T-helper 17 cell (primary cell): Measurements from ENCODE around the gene AP2A2. TPM values are rescaled to one million over a fixed set of nuclear protein-coding genes. Genes with fewer than 3 reads are reported as not detected.

Source experiments
- ATAC-seq: fragments of 150-1000 bp; cut with Tn5 transposase; 2 replicates; pipeline ENCODE4 v1.10.0; 2021; ENCODE audit warnings: mild to moderate bottlenecking, moderate library complexity
- DNase-seq, 3 donors: peaks; one replicate each; pipeline versions ENCODE4 v3.0.0 to v3.0.0-alpha.2; 2020 to 2021
- H3K9me3 ChIP-seq: one replicate; pipeline ENCODE4 v1.7.0; 2013; ENCODE audit warnings: low read length, mild to moderate bottlenecking; ENCODE audit not compliant: control insufficient read depth, poor library complexity, severe bottlenecking
- H3K27ac Mint-ChIP-seq: one replicate; pipeline ENCODE4 v1.8.0; 2022; ENCODE audit warnings: mild to moderate bottlenecking, moderate library complexity, mixed read lengths
- H3K27me3 Mint-ChIP-seq: one replicate; pipeline ENCODE4 v1.8.0; 2022; ENCODE audit warnings: mixed read lengths
- H3K36me3 Mint-ChIP-seq: one replicate; pipeline ENCODE4 v1.8.0; 2022; ENCODE audit warnings: low read depth, mixed read lengths
- H3K4me1 Mint-ChIP-seq: one replicate; pipeline ENCODE4 v1.8.0; 2022; ENCODE audit warnings: mild to moderate bottlenecking, mixed read lengths
- H3K4me3 Mint-ChIP-seq: one replicate; pipeline ENCODE4 v1.8.0; 2022; ENCODE audit warnings: mild to moderate bottlenecking, moderate library complexity, mixed read lengths
- total RNA-seq, 4 donors: library from RNA in 2 of 4; stranded (reverse) in 2 of 4; gene quantifications; one replicate each; pipeline ENCODE4 v1.2.3 and lab custom pipeline; 2022 to 2026

AP2A2 gene
- total RNA-seq, 2 donors from 2014 or later: 71.1 to 74.0 TPM

DNA sequence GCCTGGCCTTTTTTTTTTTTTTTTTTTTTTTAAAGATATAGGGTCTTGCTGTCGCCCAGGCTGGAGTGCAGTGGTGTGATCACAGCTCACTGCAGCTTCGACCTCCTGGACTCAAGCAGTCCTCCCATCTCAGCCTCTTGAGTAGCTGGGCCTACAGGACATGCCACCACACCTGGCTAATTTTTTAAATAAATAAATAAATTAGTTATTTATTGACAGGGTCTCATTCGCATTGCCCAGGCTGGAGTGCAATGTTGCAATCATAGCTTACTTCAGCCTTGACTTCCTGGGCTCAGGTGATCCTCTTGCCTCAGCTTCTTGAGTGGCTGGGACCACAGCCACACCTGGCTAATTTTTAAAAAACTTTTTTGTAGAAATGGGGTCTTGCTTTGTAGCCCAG is 10.5 kb downstream of the AP2A2 start:
- Mint-ChIP-seq H3K36me3 (no peaks in the 10 kb centered on the region), H3K4me3 (no peak overlapping the region), H3K4me1 (peaks cover 40% of the 10 kb centered on the region), H3K27ac (no peak overlapping the region), H3K27me3 (no peaks in the 10 kb centered on the region)
- DNase-seq (no peak), ATAC-seq (no peak)
- H3K9me3 ChIP-seq: no peaks in the 10 kb centered on the region

DNA sequence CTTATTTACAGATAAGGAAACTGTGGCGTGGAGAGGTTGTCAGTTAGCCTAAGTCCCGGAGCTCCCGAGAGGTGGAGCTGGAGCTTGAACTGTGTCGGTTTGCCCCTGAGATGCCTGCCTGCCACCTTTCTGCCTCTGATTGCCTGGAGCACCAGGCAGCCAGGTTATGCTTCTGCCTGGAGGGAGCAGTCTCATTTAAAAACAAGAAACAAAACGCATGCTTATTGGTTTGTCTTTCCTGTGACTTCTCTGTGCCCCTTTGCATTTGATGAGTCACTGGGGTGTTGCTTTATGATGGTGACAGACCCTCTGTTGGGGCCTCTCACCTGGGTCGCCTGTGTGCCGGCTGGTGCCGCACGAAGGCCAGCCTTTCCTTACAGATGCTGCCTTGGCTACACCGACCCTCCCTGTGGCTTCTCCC is 12.2 kb downstream of the AP2A2 start:
- Mint-ChIP-seq H3K27me3 (no peaks in the 10 kb centered on the region), H3K36me3 (no peaks in the 10 kb centered on the region), H3K4me1 (peaks cover 41% of the 10 kb centered on the region), H3K27ac (no peak overlapping the region), H3K4me3 (no peak overlapping the region)
- no peak for ATAC-seq
- no peaks in the 10 kb centered on the region for H3K9me3 ChIP-seq
- no peak for DNase-seq

DNA sequence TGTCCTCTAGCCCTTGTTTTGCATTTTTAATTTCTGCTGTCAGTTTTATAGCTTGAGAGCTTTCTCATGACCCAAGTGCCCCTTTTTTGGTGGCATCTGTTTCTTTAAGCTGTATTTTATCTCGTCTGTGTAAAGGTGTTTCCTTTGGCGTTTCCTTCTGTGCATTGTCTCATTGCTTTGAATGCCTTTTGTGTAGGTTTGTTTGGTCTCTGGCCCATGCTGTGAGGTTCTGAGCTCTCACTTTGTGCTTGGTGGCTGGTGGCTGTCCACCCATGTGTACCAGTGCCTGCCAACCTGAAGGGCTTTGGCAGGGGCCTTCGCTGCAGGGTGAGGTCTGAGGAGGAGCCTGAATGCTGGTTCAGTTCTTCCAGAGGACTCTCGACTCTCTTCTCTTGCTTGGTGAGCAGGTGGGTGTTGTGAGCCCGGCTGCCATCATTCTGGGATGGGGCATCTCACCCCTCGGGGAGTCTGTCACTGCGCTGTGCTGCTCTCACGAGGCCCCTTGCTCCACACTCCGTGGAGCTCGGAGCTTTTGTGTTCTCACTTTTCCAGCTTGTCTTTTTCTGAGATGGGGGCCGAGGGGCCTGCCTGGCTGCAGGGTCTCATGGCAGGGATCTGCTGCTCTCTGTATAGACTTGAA is 14.9 kb downstream of the AP2A2 start:
- H3K36me3 Mint-ChIP-seq: peaks cover 13% of the 10 kb centered on the region
- peak overlapping the region; percentile 87 for H3K27ac Mint-ChIP-seq
- H3K27me3 Mint-ChIP-seq: no peaks in the 10 kb centered on the region
- H3K9me3 ChIP-seq: no peaks in the 10 kb centered on the region
- no peak for DNase-seq
- peaks cover 52% of the 10 kb centered on the region for H3K4me1 Mint-ChIP-seq
- ATAC-seq: no peak
- H3K4me3 Mint-ChIP-seq: no peak overlapping the region

DNA sequence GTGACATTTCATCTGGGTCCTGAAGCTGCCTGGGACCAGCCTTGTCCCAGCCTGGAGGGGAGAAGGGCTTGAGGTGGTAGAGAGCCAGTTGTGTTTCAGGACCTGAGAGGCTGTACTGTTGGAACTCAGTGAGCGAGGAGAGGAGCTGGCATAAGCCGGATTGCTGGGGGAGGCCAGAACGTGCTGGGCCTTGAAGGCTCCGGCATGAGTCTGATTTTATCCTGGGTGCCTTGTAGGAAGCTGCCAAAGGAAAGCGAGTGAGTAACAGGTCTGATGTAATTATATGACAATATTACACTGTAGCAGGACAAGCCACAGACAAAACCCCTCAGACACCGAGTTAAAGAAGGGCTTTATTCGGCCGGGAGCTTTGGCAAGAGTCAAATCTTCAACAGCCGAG is 17.2 kb downstream of the AP2A2 start:
- Mint-ChIP-seq H3K27me3 (no peaks in the 10 kb centered on the region), H3K4me3 (no peak overlapping the region), H3K4me1 (peaks cover 46% of the 10 kb centered on the region), H3K36me3 (peaks cover 15% of the 10 kb centered on the region), H3K27ac (no peak overlapping the region)
- ATAC-seq: no peak
- no peak for DNase-seq
- H3K9me3 ChIP-seq: no peaks in the 10 kb centered on the region

DNA sequence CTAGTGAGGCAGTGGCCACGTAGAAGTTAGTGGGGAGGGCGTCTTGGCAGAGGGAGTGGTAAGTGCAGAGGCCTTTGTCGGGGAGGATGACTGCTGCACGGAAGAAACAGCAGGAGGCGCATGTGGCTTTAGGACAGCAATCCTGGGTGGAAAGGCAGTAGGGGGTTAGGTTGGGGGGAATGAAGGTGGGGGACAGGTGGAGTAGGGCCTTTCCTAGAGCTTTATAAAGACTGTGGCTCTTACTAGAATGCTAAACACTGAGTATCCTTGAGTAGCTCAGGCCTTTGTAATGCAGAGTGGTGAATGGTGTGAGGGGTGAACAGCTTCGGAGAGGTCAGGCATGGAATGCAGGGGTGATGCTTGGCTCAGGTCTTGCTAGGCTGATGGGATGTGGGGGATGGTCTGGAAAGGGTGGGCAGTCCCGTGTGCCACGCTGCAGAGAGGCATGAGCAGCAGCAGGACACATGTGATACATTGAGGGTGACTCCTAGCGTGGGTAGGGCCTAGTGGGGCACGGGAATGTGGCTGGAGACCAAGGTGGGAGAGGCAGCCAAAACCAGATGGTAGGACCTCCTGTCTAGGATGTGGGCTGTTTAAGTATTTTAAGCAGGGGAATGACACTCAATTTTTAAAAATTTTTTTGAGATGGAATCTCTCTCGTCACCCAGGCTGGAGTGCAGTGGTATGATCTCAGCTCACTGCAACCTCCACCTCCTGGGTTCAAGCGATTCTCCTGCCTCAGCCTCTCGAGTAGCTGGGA is 19.2 kb downstream of the AP2A2 start:
- no peak for ATAC-seq
- Mint-ChIP-seq H3K27ac (no peak overlapping the region), H3K4me3 (no peak overlapping the region), H3K27me3 (no peaks in the 10 kb centered on the region), H3K4me1 (peaks cover 36% of the 10 kb centered on the region), H3K36me3 (peaks cover 18% of the 10 kb centered on the region)
- DNase-seq: no peak
- no peaks in the 10 kb centered on the region for H3K9me3 ChIP-seq

DNA sequence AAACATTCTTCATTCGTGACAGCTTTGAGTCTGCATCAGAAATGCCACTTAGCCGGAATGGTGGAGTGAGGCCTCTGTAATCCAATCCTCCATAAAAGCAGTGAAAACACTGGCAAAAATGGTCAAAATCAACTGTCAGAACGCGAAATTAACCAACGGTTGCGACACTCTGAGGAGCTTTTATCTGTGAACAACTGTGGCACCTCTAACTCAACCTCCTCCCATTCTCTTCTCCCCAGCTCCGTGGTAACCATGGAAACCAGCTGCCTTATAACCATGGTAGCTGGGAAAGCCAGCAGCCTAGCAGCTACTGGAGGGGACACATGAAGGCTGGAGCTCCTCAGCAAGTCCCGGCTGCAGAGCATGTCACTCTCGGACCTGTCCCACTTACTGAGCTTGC is 20.3 kb downstream of the AP2A2 start:
- DNase-seq (no peak), ATAC-seq (no peak)
- no peaks in the 10 kb centered on the region for H3K9me3 ChIP-seq
- Mint-ChIP-seq H3K4me1 (peaks cover 28% of the 10 kb centered on the region), H3K4me3 (no peak overlapping the region), H3K27ac (no peak overlapping the region), H3K27me3 (no peaks in the 10 kb centered on the region), H3K36me3 (peaks cover 18% of the 10 kb centered on the region)

DNA sequence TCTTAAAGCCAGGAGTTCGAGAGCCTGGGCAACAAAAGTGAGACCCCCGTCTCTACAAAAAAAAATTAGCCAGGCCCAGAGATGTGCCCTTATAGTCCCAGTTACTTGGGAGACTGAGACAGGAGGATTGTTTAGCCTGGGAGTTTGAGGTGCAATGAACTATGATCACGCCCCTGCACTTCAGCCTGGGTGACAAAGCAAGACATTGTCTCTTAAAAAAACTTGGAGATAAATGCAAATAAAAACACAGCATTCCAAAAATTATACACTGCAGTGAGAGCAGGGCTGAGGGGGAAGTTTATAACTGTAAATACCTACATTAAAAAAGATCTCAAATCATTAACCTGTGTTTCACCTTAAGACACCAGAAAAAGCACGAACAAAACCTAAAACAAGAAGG is 22.1 kb downstream of the AP2A2 start:
- H3K36me3 Mint-ChIP-seq: peaks cover 18% of the 10 kb centered on the region
- no peak overlapping the region for H3K27ac Mint-ChIP-seq
- no peak overlapping the region for H3K4me3 Mint-ChIP-seq
- no peaks in the 10 kb centered on the region for H3K9me3 ChIP-seq
- no peak for ATAC-seq
- no peaks in the 10 kb centered on the region for H3K27me3 Mint-ChIP-seq
- no peak for DNase-seq
- peaks cover 24% of the 10 kb centered on the region for H3K4me1 Mint-ChIP-seq

DNA sequence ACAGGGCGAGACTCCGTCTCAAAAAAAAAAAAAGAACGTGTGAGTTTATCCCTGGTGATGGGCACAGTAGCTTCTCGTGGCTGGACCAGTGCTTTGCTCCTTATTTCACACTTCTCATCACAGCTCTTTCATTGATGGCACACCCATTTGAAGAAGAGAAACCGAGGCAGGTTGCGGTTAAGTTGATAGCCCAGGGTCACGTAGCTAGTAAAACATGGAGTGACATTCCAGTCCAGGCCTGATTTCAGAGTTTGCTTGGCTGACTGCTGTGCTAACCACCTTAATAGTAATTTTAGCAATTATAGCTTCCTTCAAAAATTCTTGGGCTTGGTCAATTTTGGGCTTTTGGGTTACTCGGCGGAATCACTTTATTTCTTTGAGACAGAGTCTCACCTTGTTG is 25.8 kb downstream of the AP2A2 start:
- Mint-ChIP-seq H3K27ac (no peak overlapping the region), H3K4me1 (peaks cover 26% of the 10 kb centered on the region), H3K27me3 (no peaks in the 10 kb centered on the region), H3K36me3 (peaks cover 7% of the 10 kb centered on the region), H3K4me3 (no peak overlapping the region)
- H3K9me3 ChIP-seq: no peaks in the 10 kb centered on the region
- ATAC-seq (no peak), DNase-seq (no peak)

DNA sequence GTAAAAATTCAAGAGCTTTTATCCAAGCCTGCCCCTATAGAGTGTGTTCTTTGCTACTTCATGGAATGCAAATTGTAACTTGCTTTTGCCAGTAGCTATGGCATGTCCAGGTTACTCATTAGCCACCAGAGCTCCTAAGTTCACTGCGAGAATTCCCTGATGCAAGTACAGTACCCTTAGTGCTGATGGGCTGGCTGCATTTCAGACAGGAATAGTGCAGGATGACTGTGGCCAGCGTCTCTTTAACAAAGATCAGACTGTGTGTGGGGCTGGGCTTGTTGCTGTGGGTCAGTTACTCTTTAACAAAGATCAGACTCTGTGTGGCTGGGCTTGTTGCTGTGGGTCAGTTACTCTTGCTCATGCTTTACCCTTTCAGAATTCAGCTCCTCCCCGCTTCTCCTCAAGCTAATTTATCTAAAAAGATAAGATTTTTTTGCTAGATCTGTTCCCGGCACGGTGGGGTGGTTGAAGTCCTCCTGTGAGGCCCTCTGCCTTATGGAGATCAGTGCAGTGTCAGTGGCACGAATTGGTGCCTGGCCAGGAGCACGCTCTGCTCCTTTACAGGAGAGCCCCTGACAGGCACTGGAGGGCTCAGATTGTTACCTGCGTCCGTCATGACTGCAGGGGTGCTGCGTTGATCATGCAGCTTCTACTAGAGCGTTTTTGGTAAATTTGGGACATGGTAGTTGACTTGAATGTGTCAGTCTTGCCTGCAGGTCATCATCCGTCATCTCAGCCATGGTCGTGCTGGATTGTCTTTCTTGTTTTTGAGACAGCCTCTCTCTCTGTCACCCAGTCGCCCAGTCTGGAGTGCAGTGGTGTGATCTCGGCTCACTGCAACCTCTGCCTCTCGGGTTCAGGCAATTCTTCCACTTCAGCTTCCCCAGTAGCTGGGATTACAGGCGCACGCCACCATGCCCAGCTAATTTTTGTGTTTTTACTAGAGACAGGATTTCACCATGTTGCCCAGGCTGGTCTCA is 27.0 kb downstream of the AP2A2 start:
- Mint-ChIP-seq H3K36me3 (peaks cover 7% of the 10 kb centered on the region), H3K27ac (no peak overlapping the region), H3K4me1 (peaks cover 26% of the 10 kb centered on the region), H3K4me3 (no peak overlapping the region), H3K27me3 (no peaks in the 10 kb centered on the region)
- no peak for ATAC-seq
- no peak for DNase-seq
- H3K9me3 ChIP-seq: no peaks in the 10 kb centered on the region

DNA sequence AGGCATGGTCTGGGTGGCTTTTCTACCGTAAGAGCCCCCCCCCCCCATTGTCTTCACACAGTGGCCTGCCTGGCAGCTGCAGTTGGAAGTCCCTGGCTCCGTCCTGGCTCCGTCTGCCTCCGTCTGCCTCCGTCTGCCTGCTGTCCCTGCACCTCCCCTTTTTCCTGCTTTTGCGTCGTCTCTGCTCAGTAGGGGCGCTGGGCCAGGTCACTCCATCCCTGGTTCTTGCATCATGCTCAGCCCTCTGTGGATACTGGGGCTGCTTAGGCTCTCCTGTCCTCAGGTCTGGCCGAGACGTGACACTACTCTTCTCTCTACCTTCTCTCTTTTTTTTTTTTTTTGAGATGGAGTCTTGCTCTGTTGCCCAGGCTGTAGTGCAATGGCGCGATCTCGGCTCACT is 27.8 kb downstream of the AP2A2 start:
- peak overlapping the region; percentile 82 for H3K27ac Mint-ChIP-seq
- DNase-seq (no peak), ATAC-seq (no peak)
- H3K27me3 Mint-ChIP-seq: no peaks in the 10 kb centered on the region
- no peaks in the 10 kb centered on the region for H3K9me3 ChIP-seq
- no peak overlapping the region for H3K4me3 Mint-ChIP-seq
- H3K36me3 Mint-ChIP-seq: peaks cover 4% of the 10 kb centered on the region
- H3K4me1 Mint-ChIP-seq: peaks cover 26% of the 10 kb centered on the region

DNA sequence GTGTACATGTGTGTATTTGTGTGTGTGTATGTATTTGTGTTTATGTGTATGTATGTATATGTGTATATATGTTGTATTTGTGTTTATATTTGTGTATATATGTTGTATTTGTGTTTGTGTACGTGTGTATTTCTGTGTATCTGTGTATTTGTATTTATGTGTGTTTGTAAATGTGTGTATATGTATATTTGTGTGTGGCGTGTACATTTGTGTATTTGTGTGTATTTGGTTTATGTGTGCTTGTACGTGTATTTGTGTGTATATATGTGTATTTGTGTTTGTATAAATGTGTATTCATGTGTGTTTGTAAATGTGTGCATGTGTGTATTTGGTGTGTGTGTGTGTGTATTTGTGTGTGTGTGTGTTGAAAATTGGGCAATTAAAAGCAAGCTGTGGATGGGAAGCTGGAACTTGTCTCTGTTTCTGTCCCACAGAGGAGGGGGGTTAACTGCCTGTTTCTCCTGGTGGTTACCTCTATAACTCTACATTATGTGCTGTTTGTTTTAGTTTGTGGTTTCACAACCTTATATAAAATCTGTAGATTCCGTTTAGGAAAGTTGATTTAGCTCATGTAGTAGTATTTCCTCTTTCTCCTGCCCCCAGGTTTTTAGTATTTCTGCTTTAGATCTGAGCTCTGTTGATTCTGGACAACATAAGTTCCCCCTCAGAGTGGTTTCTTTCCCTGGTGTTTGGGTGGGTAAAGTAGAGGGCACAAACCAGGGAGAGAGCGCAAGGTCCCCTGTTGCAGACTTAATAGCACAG is 28.9 kb downstream of the AP2A2 start:
- DNase-seq (no peak), ATAC-seq (no peak)
- no peaks in the 10 kb centered on the region for H3K27me3 Mint-ChIP-seq
- no peak overlapping the region for H3K4me3 Mint-ChIP-seq
- peak overlapping the region; percentile 82 for H3K27ac Mint-ChIP-seq
- H3K4me1 Mint-ChIP-seq: peaks cover 28% of the 10 kb centered on the region
- peaks cover 4% of the 10 kb centered on the region for H3K36me3 Mint-ChIP-seq
- no peaks in the 10 kb centered on the region for H3K9me3 ChIP-seq

DNA sequence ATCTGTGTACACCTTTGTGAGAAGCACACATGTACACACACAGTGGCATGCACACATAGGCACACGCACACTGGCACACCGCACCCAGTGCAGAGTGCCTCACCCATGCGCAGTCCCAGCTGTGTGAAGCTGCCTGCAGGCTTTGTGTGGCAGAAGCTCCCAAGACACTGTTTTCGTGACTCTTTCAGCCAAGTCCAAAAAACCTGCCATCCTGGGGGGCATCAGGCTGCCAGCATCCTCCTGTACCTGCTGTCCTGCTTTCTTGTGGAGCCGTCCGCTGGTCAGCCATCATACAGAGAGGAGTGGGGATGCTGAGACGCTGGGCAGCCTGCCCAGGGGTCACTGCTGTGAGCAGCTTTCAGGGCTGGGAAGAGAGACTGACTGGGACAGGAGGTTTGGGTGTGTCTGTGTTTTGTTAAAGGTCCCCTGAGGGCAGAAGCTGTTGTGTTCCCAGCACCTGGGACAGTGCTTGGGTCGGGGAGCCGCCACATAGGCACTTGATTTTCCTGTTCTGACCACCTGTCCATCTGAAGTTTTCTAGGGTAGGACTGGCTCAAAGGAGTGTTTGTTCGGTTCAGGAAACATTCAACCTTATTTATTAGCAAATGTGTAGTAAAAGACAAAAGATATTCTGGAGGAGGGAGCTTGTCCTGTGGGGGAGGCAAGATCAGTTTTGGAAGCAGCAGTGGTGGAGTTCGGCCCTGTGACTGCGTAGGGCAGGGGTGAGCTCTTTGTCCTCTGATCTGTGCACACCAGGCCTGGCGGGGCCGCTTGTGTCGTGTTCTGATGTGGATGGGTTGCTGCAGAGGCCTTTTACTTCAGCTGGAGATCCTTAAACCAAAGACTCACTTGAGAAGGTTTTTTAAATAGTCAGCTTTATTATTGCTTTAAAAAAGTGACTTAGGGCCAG is 29.7 kb downstream of the AP2A2 start:
- no peaks in the 10 kb centered on the region for H3K9me3 ChIP-seq
- Mint-ChIP-seq H3K4me1 (peaks cover 28% of the 10 kb centered on the region), H3K27me3 (no peaks in the 10 kb centered on the region), H3K36me3 (peaks cover 4% of the 10 kb centered on the region), H3K27ac (peak overlapping the region; percentile 82), H3K4me3 (no peak overlapping the region)
- no peak for DNase-seq
- ATAC-seq: no peak
